GM23248 (cell line): ENCODE measurements around the gene PTK7.

Source experiments
- EZH2 ChIP-seq: fragments of 200-600 bp; sonication (generic); IDR thresholded peaks from 2 replicates; pipeline ENCODE4 v1.6.1; 2018; ENCODE audit warnings: antibody characterized with exemption, mild to moderate bottlenecking; ENCODE audit not compliant: insufficient read depth, poor library complexity, severe bottlenecking
- EZH2phosphoT487 ChIP-seq: fragments of 200-600 bp; sonication (generic); IDR thresholded peaks from 2 replicates; pipeline ENCODE4 v1.6.1; 2018; ENCODE audit warnings: antibody characterized with exemption, moderate library complexity, mild to moderate bottlenecking, low read depth; ENCODE audit not compliant: insufficient read depth

GRCh38 chr6:43043310-43043709 is 32.8 kb upstream of the PTK7 start:
- TF ChIP-seq EZH2 (no peak), EZH2phosphoT487 (no peak)
